HG03097 (cell line): ENCODE results near the gene ADGB.
"Not testable (repeated sequence)": the region's sequence is repeated elsewhere in the genome, so short reads cannot be mapped to it uniquely, and the experiment has no call there.

Experiments used
- ATAC-seq: cut with Tn5 transposase; IDR thresholded peaks from one replicate; pipeline ENCODE4 v1.9.1; 2021; ENCODE audit not compliant: unreplicated experiment, low FRiP score

ADGB gene

GRCh38 chr6:146813554-146813953 is 214.8 kb downstream of the ADGB start:
- no peak for ATAC-seq

GRCh38 chr6:146814148-146814750 is 215.5 kb downstream of the ADGB start:
- no peak for ATAC-seq

- not testable (repeated sequence) for ATAC-seq
Measured at GRCh38 chr6:146815511-146816462, 217.0 kb downstream of the ADGB start.

GRCh38 chr6:146819596-146820320 is 221.0 kb downstream of the ADGB start:
- no peak for ATAC-seq

- no peak for ATAC-seq
Measured at GRCh38 chr6:146827216-146827928, 228.6 kb downstream of the ADGB start.

GRCh38 chr6:146829792-146830565 is 231.2 kb downstream of the ADGB start:
- no peak for ATAC-seq

- no peak for ATAC-seq
Measured at GRCh38 chr6:146833157-146833556, 234.4 kb downstream of the ADGB start.

GRCh38 chr6:146840216-146840615 is 241.4 kb downstream of the ADGB start:
- ATAC-seq, result no peak

- ATAC-seq, result no peak
Measured at GRCh38 chr6:146840641-146841040, 241.9 kb downstream of the ADGB start.

GRCh38 chr6:146847426-146847825 is 248.7 kb downstream of the ADGB start:
- ATAC-seq, result no peak

GRCh38 chr6:146850238-146850896 is 251.6 kb downstream of the ADGB start:
- ATAC-seq, result no peak

- ATAC-seq, result no peak
Measured at GRCh38 chr6:146850981-146851380, 252.2 kb downstream of the ADGB start.

GRCh38 chr6:146851837-146852236 is 253.1 kb downstream of the ADGB start:
- ATAC-seq, result no peak

GRCh38 chr6:146854521-146855255 is 255.9 kb downstream of the ADGB start:
- not testable (repeated sequence) for ATAC-seq

GRCh38 chr6:146855889-146856288 is 257.1 kb downstream of the ADGB start:
- ATAC-seq, result no peak

- no peak for ATAC-seq
Measured at GRCh38 chr6:146856296-146856695, 257.5 kb downstream of the ADGB start.

- ATAC-seq, result peak; percentile 93
Measured at GRCh38 chr6:146857180-146857979, 258.6 kb downstream of the ADGB start.

GRCh38 chr6:146857980-146858347 is 259.2 kb downstream of the ADGB start:
- ATAC-seq, result no peak
